Islet of Langerhans (tissue), 1 donor: ENCODE data around the gene SOX13.

ENCODE experiments used
- FAIRE-seq: peaks from one replicate; lab custom pipeline; 2011; peaks lifted over from hg19 to GRCh38; lab: Jason Lieb, UNC

The SOX13 gene

DNA sequence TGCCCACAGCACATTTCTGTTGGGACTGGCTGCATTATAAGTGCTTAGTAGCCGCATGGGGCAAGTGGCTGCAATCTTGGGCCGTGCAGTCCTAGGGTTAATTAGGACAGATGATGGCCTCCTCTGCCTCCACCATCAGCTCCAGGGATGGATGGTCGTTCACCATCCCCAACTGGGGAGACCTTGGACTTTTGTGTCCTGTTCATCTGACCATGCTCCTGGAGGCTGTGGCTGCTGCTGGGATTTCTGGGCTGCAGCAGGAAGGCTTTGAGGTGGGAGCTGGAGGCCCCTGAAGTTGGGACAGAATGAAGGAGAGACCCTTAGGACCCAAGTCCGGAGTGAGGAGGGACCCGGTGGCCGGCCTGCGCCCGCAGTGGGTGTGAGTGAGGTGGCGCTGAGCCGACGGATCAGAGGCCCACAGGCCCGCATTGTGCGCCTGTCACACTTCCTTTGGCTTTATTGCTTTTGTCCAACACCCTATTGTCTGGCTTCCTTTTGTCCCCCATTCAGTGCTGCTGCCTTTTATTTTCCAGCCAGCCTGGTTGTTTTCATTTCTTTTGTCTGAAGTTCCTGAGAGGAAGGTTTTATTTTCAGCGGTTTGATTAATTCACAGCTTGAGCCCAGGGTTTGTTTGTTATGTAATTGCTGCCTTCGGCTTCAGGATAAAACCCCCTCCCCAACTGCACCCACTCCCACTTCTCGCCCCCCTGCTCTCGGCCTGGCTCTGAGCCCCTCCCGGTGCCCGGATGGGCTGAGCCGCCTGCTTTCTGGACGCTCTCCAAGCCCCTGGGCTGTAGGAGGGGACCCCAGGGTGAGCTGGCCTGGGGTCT is 35.6 kb downstream of the SOX13 start:
- FAIRE-seq = no peak

DNA sequence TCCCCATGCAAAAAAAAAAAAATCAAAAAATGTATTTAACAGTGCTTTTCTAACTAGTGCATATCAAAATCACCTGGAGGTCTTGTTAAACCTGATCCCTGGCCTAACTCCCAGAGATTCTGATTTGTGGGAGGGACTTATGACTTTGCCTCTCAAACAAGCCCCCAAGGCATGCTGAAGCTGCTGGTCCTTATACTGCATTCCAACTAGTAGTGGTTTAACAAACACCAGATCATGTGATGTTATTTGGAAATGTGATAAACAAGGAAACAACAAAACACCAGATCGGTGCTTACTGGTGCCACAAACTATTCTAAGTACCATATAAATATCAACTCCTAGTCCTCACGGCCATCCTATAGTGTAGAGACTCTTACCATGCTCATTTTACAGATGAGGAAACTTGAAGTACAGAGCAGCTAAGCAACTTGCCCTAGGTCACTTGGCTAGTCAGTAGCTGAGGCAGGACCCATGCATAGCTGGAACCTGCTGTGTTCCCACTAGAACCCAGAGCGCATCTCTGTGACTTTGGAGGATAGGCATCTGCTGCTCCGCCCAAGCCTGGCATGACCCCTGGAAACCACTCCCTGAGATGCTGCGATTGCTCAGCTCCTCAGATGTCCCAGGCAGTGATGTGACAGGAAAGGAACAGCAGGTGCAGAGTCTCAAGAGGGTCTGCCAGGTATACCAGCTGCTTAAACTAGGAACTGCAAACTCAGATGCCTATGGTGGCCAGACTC is 38.1 kb downstream of the SOX13 start:
- no peak for FAIRE-seq

DNA sequence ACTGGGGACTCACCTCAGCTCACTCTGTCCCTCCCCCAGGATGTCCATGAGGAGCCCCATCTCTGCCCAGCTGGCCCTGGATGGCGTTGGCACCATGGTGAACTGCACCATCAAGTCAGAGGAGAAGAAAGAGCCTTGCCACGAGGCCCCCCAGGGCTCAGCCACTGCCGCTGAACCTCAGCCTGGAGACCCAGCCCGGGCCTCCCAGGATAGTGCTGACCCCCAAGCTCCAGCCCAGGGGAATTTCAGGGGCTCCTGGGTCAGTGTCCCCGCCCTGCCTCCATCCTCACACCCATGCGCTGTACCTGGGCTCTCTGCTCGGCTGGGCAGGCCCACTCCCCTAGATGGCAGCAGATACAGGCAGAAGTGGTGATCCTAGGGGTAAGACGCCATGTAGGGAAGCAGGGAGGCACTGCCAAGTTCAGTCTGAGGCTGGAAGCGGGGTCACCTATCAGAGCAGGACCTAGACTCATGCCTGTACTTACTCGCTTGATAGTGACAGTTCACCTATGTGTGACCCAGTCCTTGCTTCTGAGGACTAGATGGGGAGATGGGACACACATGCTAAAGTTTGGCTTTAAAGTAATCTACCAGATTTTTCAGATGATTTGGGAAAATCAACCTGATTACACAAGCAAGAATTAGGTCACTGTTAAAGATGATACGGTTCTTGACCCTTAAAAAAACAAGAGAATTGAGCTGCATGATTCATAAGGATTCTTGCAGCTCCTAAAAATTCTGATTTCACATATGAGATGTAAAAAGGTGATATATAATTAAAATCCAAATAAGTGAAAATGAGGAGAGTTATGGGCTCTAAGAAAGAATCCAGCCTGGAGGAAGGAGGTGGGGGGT is 40.2 kb downstream of the SOX13 start:
- no peak for FAIRE-seq

DNA sequence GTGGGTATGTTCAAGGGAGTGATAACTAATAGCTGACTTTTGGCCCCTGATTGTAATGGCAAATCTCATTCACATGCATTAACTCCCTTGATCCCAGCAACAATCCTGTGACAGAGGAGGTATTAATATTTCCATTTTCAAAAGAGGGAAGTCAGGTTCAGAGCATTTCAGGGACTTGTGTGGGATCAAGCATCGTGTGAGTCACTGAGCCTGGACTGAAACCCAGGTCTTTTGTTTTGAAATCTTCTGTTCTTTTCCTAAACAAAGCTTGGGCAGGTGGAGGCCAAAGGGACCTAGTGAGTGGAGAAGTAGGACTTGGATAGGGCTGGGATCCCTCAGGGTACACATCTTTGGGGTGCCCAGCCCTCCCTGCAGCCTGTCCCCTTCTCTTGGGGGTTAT is 41.0 kb downstream of the SOX13 start:
- FAIRE-seq = no peak

DNA sequence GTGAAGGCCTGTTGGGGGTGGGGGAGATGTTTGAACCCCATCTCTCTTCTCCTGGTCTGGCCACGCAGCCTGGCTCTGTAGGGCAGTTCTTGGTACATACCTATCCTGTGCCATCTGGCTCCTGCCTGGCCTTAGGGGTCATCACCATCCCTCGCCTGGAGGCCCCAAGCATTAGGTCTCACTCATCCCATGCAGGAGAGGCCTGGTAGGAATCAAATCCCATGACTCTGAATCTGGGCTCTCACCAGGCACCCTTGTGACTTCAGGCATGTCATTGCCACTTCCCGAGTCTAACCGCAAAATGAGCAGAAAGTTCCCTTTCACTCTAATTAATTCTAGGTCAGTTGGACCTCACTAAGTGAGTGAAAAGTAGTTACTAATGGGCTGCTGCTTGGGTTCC is 41.7 kb downstream of the SOX13 start:
- FAIRE-seq = no peak

DNA sequence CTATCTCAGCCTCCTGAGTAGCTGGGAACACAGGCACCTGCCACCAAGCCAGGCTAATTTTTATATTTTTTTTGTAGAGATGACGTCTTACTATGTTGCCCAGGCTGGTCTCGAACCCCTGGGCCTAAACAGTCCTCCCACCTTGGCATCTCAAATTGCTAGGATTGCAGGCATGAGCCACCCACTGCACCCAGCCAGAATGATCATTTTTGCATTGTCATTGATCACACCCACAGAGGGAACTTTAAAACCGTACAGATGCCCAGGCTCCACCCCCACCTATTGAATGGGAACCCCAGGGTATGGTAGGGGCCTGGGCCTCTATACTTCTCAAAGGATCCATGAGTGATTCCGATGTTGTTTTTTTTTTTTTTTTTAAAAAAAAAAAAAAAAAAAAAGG is 42.2 kb downstream of the SOX13 start:
- FAIRE-seq = no peak

DNA sequence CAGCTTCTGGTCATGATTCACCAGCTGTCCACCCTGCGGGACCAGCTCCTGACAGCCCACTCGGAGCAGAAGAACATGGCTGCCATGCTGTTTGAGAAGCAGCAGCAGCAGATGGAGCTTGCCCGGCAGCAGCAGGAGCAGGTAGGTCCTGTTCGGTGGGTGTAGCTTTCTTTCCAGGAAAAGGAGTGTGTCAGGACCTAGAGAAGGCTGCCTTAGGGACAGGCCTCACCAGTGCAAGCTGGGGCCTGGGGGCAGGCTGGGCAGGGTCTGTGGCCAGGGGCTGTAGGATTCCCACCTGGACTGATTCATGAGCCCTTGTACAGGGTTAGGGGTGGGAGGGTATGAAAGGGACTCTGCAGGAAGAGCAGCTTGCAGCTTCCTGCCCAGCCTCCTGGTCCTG is 43.6 kb downstream of the SOX13 start:
- no peak for FAIRE-seq

DNA sequence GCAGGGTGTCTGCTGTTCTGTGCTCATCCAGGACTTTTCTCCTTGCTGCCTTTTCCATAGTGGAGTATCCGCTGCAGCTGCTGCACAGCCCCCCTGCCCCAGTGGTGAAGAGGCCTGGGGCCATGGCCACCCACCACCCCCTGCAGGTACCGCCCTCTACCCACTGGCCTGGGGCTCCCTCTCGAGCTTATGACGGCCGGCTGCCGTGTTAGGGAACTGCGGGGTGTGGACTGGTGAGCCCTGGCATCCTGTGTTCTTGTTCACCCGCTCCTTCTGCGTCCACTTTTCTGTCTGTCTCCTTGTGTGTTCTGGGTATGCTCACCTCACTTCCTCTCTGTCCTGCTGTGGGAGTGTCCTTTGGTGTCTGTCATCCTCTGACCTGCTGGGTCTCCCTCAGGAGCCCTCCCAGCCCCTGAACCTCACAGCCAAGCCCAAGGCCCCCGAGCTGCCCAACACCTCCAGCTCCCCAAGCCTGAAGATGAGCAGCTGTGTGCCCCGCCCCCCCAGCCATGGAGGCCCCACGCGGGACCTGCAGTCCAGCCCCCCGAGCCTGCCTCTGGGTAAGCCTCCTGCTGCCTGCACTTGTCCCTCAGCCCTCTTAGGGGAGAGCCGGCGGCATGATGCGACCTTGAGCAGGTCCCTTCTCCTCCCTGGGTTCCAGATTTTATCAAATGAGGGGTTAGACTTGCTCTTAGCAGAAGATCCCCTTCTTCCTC is 49.1 kb downstream of the SOX13 start:
- no peak for FAIRE-seq

DNA sequence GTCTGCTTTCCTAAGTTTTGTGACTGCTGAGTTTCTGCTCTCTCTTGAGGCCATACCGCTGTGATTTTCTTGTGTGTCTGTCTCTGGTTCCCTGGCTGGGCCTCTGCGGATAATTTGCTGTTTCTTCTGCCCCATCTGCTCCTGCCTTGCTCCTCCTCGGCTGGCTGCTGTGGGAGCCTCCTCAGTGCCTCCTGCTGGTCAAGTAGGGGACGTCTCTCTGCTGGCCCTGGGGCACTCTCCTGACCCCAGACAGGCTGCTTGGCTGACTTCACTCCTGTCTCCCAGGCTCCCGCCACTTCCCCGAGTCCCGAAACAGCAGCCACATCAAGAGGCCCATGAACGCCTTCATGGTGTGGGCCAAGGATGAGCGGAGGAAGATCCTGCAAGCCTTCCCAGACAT is 50.5 kb downstream of the SOX13 start:
- no peak for FAIRE-seq

DNA sequence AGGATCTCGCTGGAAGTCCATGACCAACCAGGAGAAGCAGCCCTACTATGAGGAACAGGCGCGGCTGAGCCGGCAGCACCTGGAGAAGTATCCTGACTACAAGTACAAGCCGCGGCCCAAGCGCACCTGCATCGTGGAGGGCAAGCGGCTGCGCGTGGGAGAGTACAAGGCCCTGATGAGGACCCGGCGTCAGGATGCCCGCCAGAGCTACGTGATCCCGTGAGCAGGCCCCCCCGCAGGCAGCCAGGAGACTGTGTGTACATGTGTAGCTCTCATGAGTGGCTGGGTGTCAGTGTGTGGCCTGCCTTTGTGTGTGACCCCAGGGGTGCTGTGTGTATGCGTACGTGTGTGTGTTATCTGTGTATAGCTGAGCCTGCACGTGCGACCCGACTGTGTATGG is 51.7 kb downstream of the SOX13 start:
- no peak for FAIRE-seq

DNA sequence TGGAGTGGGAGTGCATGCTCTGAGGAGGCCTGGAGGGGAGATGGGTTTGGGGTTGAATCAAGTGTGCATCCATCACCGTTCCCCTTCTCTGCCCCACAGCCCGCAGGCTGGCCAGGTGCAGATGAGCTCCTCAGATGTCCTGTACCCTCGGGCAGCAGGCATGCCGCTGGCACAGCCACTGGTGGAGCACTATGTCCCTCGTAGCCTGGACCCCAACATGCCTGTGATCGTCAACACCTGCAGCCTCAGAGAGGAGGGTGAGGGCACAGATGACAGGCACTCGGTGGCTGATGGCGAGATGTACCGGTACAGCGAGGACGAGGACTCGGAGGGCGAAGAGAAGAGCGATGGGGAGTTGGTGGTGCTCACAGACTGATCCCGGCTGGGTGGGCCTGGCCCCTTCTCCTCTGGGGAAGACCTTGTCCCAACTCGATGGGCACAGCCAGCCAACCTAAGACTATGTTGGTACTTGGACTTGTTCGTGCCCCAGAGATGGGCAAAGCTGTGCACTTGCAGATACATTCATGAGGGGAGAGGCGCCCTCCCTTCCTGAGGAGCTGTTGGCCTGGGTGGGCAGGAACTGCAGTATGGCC is 52.9 kb downstream of the SOX13 start:
- FAIRE-seq = no peak

DNA sequence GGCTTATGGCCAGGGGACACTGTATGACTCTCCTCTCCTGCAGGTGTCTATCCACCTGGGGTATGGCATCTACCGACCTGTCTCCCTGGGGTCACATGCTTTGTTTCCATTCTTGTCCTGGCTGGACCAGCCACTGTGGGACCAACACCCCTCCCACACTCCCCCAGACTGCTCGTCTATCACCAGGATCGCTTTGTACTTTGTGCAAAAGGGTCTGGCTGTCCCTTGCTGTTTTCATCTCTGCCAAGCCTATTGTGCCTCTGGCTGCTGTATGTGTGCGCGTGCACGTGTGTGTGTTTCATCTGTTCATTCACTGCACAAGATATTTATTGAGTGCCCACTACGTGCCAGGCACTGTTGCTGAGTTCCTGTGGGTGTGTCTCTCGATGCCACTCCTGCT is 53.5 kb downstream of the SOX13 start:
- FAIRE-seq = no peak

DNA sequence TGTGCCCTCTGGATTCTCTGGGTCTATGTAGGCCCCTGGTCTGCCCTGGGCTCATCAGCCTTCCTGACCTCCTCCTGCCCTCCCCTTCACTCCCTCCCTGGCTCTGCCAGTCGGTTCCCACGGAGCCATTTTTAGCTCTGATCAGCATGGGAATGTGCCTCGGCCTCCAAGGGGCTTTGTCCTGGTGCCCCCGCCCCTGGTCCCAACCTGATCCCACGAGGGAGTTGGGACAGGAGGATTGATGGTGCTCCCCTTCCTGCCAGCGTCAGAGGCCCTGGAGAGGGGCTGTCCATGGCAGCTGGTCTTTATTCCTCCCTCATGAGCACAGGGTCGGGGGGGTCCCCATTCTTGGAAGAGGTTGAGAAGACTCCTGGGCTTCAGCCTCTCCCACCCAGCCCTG is 54.0 kb downstream of the SOX13 start:
- no peak for FAIRE-seq

DNA sequence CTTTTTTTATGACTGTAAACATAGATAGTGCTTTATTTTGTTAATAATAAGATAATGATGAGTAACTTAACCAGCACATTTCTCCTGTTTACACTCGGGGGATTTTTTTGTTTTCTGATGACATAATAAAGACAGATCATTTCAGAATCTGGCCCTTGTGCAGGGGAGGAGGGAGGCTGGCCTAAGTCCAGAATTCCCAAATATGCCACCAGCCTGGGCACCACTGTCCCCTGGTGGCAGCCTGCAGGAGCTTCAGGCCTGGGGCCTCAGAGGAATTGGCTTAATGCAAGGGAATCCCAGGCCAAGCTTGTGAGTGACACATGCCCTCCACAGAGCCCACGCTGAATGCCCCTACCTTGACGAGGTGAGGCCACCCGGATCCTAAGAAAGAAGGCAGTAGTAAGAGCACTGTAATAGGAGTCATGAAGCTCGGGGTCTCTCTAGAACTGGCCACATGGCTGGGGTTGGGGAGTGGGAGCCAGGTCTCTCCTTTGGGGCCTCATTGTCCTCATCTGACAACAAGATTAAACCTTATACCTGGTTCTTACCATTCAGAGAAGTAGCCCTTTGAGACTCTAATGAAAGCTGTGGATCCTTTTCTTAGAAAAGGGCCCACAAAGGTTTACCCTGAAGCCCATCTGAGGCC is 54.8 kb downstream of the SOX13 start:
- peak; percentile 55 for FAIRE-seq

DNA sequence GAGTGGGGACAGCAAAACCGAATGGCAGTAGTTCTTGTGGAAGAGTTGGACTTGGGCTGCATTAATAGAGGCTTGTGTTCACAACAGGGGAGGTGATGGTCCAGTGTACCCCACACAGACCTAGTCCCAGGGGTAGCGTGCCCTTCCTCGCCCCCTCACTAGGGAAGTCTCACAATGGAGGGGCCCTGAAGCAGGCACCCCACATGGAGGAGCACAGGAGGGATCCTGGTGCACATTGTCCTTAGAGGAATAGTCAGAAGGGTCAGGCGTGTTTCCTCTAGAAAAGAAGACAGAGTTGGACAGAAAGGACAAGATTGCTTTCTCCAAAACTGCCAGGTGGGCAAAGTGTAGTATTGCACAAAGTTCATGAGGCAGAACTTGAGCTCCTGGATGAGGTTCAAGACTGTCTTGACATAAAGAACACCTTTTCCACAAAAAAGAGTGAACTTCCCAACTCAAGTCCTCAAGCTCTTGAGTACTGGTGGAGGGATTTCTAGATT is 55.6 kb downstream of the SOX13 start:
- FAIRE-seq = no peak

DNA sequence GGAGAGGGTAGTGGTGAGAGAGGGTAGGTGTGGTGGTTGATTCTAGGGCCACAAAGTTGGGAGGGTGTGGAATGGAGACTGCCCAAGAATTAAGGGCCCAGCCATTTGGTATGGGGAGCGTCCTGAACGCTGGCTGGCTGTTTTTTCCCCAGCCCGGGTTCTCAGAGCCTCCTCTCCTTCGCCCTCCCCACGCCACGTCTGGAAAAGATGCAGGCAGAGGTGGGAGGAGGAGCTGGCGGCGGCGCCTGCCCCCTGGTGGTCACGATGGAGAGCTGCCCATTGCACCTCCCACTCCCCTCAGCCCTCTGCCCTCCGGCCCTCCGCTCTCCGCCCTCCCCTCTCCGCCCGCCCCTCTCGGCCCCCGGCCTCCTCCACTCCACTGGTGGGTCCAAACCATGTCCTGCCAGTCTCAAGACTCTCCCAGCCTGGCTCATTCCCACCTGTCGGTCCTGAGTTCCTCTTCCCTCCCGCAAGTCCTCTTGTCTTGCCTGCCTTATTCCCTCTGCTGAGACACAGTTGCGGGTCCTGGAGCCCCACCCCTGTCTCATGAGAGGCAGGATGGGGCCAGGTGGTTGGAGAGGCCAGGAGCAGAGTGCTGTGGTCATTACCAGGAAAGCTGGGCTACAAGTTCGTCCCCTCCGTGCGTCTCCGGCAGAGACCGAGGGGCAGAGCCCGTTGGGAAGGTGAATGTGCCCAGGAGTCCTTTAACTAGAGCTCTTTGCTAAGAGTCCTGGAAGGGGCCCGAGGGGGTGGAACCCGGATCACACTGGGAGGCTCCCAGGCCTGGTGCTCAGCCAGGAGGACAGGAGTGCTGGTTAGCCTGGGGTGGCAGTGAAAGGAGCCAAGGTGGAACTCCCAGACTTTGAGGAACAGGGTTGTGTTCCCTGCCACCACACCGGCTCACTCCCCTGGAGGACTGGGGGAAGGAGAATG is 56.3 kb downstream of the SOX13 start:
- FAIRE-seq = no peak

DNA sequence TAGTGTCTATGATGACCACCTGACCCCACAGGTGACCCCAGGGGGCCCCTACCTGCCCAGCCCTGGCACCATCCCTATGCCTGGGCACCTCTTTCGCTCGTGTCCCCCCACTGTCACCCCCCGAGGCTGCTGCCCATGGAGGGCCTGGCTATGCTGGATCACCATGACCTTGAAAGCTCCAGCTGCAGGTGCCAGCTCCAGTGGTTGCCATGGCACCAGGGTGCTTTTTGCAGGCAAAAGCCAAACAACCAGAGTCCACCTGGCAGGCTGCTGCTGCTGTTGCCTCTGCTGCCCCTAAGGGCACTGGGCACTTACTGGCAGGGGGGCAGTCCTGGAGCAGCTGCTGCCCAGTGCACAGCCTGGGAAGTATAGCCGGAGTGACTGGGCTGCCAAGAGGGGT is 57.3 kb downstream of the SOX13 start:
- FAIRE-seq = peak; percentile 98

DNA sequence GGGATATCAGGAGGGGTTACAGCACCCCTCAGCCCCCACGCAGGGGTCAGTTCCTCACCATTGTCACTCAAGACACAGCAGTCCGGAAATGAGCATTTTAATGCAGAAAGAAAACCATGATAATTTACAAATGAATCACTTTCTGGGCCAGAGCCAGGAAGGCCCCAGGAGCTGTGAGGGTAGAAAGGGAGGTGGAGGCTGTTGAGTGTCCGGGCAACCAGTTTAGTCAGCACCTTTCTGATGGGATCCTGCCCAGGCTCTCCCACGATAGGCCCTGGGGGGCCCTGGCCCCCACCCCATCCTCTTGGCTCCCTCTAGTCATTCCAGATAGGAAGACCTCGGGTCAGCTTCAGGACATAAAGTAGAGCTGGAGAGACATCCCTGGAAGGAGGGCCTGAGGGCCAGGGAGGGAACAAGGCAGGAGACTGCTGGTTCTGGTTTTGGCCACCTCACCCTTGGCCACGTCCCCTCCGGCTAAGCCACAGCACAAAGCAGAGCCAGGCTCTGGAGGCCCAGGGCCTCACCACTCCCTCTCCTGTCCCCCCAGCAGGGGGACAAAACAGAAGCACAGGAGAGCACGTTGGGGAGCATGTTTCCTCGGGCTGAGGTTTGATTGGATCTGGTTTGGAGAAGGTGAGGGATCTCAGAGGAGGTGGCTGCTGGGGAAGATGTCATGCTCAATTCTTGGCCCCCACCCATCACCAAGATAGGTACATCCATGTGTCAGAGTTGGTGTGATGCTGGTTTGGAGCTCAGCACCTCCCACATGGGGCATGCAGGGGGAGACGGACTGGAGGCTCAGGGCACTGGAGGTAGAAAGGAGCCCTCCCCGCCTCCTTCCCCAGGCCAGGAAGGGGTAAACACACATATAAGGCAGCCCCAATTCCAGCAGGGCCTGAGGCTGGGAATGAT is 58.3 kb downstream of the SOX13 start:
- FAIRE-seq = peak; percentile 88

DNA sequence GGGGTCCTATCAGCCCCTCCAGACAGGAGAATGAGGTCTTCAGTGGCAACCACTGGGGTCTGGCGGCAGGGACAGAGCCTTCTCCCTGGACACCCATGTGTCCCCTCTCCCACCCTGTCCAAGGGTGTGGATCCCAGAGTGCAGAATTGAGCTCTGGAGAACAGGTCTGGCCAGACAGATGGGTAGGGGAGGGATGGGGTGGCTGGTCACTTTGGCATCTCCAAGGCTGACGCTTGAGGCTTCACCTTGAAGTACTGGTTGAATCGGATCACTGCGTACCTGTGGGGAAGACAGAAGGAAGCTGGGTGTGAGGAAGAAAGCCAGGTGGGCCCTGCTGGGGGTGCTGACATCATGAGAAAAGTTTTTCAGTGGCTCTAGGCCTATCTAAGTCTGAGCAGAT is 59.1 kb downstream of the SOX13 start:
- no peak for FAIRE-seq
